DMS79 treated with DMSO at 0.1 percent for 48 hours (cell line): Measurements from ENCODE around the gene LASP1.

Experiments used
- DNase-seq: peaks from one replicate; lab custom pipeline; 2025; lab: John Stamatoyannopoulos, UW

Gene LASP1

GRCh38 chr17:38870259-38871165, 654 bp downstream of the LASP1 start:
- DNase-seq, result peak; percentile 36

- DNase-seq, result no peak
Observed at GRCh38 chr17:38871247-38872015, 1.6 kb downstream of the LASP1 start.

GRCh38 chr17:38872027-38872511, 2.2 kb downstream of the LASP1 start:
- no peak for DNase-seq

GRCh38 chr17:38872671-38873385, 3.0 kb downstream of the LASP1 start:
- no peak for DNase-seq

- DNase-seq, result no peak
Observed at GRCh38 chr17:38873640-38874380, 4.0 kb downstream of the LASP1 start.

GRCh38 chr17:38874505-38875400, 4.9 kb downstream of the LASP1 start:
- DNase-seq, result no peak

GRCh38 chr17:38875477-38876075, 5.7 kb downstream of the LASP1 start:
- no peak for DNase-seq

GRCh38 chr17:38877130-38877851, 7.4 kb downstream of the LASP1 start:
- no peak for DNase-seq

- DNase-seq, result peak; percentile 16
Observed at GRCh38 chr17:38879878-38880665, 10.2 kb downstream of the LASP1 start.

GRCh38 chr17:38881600-38882191, 11.8 kb downstream of the LASP1 start:
- no peak for DNase-seq

GRCh38 chr17:38882870-38883269, 13.0 kb downstream of the LASP1 start:
- DNase-seq, result no peak

- no peak for DNase-seq
Observed at GRCh38 chr17:38883592-38884526, 14.0 kb downstream of the LASP1 start.

- DNase-seq, result no peak
Observed at GRCh38 chr17:38885044-38885727, 15.3 kb downstream of the LASP1 start.

- DNase-seq, result peak; percentile 7
Observed at GRCh38 chr17:38885728-38886642, 16.1 kb downstream of the LASP1 start.

GRCh38 chr17:38886643-38887010, 16.8 kb downstream of the LASP1 start:
- no peak for DNase-seq
